Bronchial epithelial cell (primary cell): Measurements from ENCODE around the gene TAF4. TPM values are rescaled to one million over a fixed set of nuclear protein-coding genes. Genes with fewer than 3 reads are reported as not detected.

Experiments used
- DNase-seq: peaks from one replicate; pipeline ENCODE4 v3.0.0-alpha.2; 2010; ENCODE audit warnings: low read depth
- FAIRE-seq: peaks from 2 replicates; lab custom pipeline; 2011; peaks lifted over from hg19 to GRCh38; lab: Jason Lieb, UNC
- H3K27me3 ChIP-seq: 2 replicates; pipeline ENCODE4 v1.5.1; 2011; ENCODE audit warnings: low read length; ENCODE audit not compliant: control insufficient read depth, insufficient read depth
- H3K36me3 ChIP-seq: 2 replicates; pipeline ENCODE4 v1.5.1; 2011; ENCODE audit warnings: low read length; ENCODE audit not compliant: control insufficient read depth, insufficient read depth
- H3K4me3 ChIP-seq: 2 replicates; pipeline ENCODE4 v1.5.1; 2011; ENCODE audit warnings: mild to moderate bottlenecking, low read depth, low read length, control low read depth
- total RNA-seq: library from RNA; depleted of rRNA; stranded (reverse); fragments of >200 nt; gene quantifications from 2 replicates; pipeline ENCODE4 v1.2.1, GENCODE V29; 2014
- TF ChIP-seq, protein P1 (sequence below): IDR thresholded peaks from 2 replicates; pipeline ENCODE4 v1.5.1; 2011; ENCODE audit warnings: mild to moderate bottlenecking, moderate library complexity, low read length, control low read depth, inconsistent platforms; ENCODE audit not compliant: insufficient read depth, severe bottlenecking

Gene TAF4
- total RNA-seq, 1 donor from 2014 or later = 3.2 TPM

DNA sequence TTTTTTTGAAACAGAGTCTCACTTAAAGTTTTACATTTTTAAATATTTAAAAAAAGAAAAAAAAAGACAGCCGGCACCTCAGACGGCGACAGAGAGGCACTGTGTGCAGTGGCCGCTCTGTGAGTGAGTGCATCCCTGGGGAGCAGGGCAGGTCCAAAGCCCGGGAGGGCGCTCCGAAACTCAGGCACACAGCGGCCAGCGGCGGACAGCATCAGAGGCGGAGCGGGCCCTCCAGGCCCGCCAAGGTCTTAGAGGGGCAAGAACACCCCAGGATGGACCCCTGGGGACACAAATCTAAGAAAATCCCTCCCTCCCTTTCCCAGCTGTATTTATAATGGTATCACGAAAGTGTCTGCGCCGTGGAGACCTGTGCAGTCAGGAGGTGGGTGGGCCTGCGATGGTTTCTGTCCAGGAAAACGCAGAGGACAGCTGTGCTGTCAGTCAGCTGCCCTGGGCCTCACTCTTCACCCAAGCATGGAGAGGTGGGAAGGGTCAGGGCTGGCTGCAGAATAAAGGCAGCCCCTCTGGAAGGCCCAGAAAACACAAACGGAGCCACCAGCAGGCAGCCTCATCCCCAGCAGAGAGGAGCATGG, 43.8 kb downstream of the TAF4 start:
- FAIRE-seq = no peak
- TF ChIP-seq, protein P1, sequence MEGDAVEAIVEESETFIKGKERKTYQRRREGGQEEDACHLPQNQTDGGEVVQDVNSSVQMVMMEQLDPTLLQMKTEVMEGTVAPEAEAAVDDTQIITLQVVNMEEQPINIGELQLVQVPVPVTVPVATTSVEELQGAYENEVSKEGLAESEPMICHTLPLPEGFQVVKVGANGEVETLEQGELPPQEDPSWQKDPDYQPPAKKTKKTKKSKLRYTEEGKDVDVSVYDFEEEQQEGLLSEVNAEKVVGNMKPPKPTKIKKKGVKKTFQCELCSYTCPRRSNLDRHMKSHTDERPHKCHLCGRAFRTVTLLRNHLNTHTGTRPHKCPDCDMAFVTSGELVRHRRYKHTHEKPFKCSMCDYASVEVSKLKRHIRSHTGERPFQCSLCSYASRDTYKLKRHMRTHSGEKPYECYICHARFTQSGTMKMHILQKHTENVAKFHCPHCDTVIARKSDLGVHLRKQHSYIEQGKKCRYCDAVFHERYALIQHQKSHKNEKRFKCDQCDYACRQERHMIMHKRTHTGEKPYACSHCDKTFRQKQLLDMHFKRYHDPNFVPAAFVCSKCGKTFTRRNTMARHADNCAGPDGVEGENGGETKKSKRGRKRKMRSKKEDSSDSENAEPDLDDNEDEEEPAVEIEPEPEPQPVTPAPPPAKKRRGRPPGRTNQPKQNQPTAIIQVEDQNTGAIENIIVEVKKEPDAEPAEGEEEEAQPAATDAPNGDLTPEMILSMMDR = no peak
- H3K36me3 ChIP-seq = no peaks in the 10 kb centered on the region
- no peak for DNase-seq
- H3K27me3 ChIP-seq = no peaks in the 10 kb centered on the region
- no peak overlapping the region for H3K4me3 ChIP-seq

- Histone ChIP-seq H3K36me3 (no peaks in the 10 kb centered on the region), H3K27me3 (no peaks in the 10 kb centered on the region), H3K4me3 (no peak overlapping the region)
- TF ChIP-seq, protein P1 = no peak
- FAIRE-seq = no peak
- DNase-seq = no peak
These were observed 44.6 kb downstream of the TAF4 start for GRCh38 chr20:62020935-62021701.

- Histone ChIP-seq H3K27me3 (no peaks in the 10 kb centered on the region), H3K36me3 (no peaks in the 10 kb centered on the region), H3K4me3 (no peak overlapping the region)
- TF ChIP-seq, protein P1 = no peak
- DNase-seq (no peak), FAIRE-seq (no peak)
These were observed 45.7 kb downstream of the TAF4 start for GRCh38 chr20:62019881-62020492.

GRCh38 chr20:62019144-62019805, 46.4 kb downstream of the TAF4 start:
- Histone ChIP-seq H3K4me3 (no peak overlapping the region), H3K36me3 (no peaks in the 10 kb centered on the region), H3K27me3 (no peaks in the 10 kb centered on the region)
- TF ChIP-seq, protein P1 = no peak
- FAIRE-seq (no peak), DNase-seq (no peak)

GRCh38 chr20:62018437-62019143, 47.1 kb downstream of the TAF4 start:
- H3K27me3 ChIP-seq = no peaks in the 10 kb centered on the region
- TF ChIP-seq, protein P1 = no peak
- FAIRE-seq (no peak), DNase-seq (no peak)
- peaks cover 2% of the 10 kb centered on the region for H3K36me3 ChIP-seq
- H3K4me3 ChIP-seq = no peak overlapping the region
